Neural cell (in vitro differentiated cells): ENCODE results near the gene USB1. TPM values are rescaled to one million over a fixed set of nuclear protein-coding genes. Genes with fewer than 3 reads are reported as not detected.

Experiments
- H2AFZ ChIP-seq: fragments of 200-600, 300-800 bp; sonication (generic), shearing (Covaris generic); 2 replicates; pipeline ENCODE4 v1.6.0; 2014; ENCODE audit warnings: low read depth, mild to moderate bottlenecking, antibody characterized with exemption, low read length, moderate library complexity
- H3F3A ChIP-seq: fragments of 200-600 bp; shearing (Covaris generic); 2 replicates; pipeline ENCODE4 v1.6.1; 2016; ENCODE audit warnings: mild to moderate bottlenecking, moderate library complexity, mixed read lengths, antibody characterized with exemption, low read length; ENCODE audit not compliant: insufficient read depth, poor library complexity, severe bottlenecking
- H3K27ac ChIP-seq: fragments of 200-600, 300-800 bp; sonication (generic), shearing (Covaris generic); 2 replicates; pipeline ENCODE4 v1.5.1; 2014; ENCODE audit warnings: mild to moderate bottlenecking, low read length, moderate library complexity
- H3K27me3 ChIP-seq: fragments of 300-800, 200-600 bp; sonication (generic), shearing (Covaris generic); 2 replicates; pipeline ENCODE4 v1.6.0; 2014; ENCODE audit warnings: mild to moderate bottlenecking, low read depth, low read length, moderate library complexity; ENCODE audit not compliant: insufficient read depth
- H3K36me3 ChIP-seq: fragments of 300-800, 200-600 bp; sonication (generic), shearing (Covaris generic); 2 replicates; pipeline ENCODE4 v1.5.1; 2014; ENCODE audit warnings: mild to moderate bottlenecking, antibody characterized with exemption, low read length, moderate library complexity; ENCODE audit not compliant: insufficient read depth
- H3K4me2 ChIP-seq: fragments of 300-800, 200-600 bp; sonication (generic), shearing (Covaris generic); 2 replicates; pipeline ENCODE4 v1.6.0; 2014; ENCODE audit warnings: mild to moderate bottlenecking, low read length
- H3K4me3 ChIP-seq: fragments of 300-800, 200-600 bp; sonication (generic), shearing (Covaris generic); 2 replicates; pipeline ENCODE4 v1.5.1; 2014; ENCODE audit warnings: mild to moderate bottlenecking, low read length, moderate library complexity
- H3K79me2 ChIP-seq: fragments of 200-600 bp; shearing (Covaris generic); replicated peaks from 2 replicates; pipeline ENCODE4 v1.6.0; 2014; ENCODE audit warnings: mild to moderate bottlenecking, low read length, moderate library complexity; ENCODE audit not compliant: insufficient read depth
- H3K9ac ChIP-seq: fragments of 300-800, 200-600 bp; sonication (generic), shearing (Covaris generic); 2 replicates; pipeline ENCODE4 v1.6.1; 2016; ENCODE audit warnings: mild to moderate bottlenecking, low read length, mixed read lengths
- H3K9me2 ChIP-seq: fragments of 200-600 bp; shearing (Covaris generic); 2 replicates; pipeline ENCODE4 v1.6.1; 2016; ENCODE audit warnings: mild to moderate bottlenecking, low read length, mixed read lengths; ENCODE audit not compliant: insufficient read depth
- H3K9me3 ChIP-seq: fragments of 200-600, 300-800 bp; sonication (generic), shearing (Covaris generic); 2 replicates; pipeline ENCODE4 v1.6.1; 2016; ENCODE audit warnings: mild to moderate bottlenecking, mixed run types, low read length, moderate library complexity, mixed read lengths
- H4K20me1 ChIP-seq: fragments of 200-600 bp; shearing (Covaris generic); 2 replicates; pipeline ENCODE4 v1.6.1; 2016; ENCODE audit warnings: mild to moderate bottlenecking, mixed run types; ENCODE audit not compliant: insufficient read depth
- EP300 ChIP-seq: fragments of 450-650 bp; conservative IDR thresholded peaks from 2 replicates; pipeline ENCODE4 v1.6.1; 2014; ENCODE audit warnings: antibody characterized with exemption, mild to moderate bottlenecking, moderate library complexity; ENCODE audit not compliant: poor library complexity, severe bottlenecking
- EZH2 ChIP-seq: fragments of 200-600, 300-800 bp; shearing (Covaris generic), sonication (generic); IDR thresholded peaks from 2 replicates; pipeline ENCODE4 v1.6.1; 2014; ENCODE audit warnings: antibody characterized with exemption, low read length, borderline replicate concordance, mild to moderate bottlenecking; ENCODE audit not compliant: insufficient read depth, poor library complexity, severe bottlenecking
- MXI1 ChIP-seq: fragments of 450-650 bp; conservative IDR thresholded peaks from 2 replicates; pipeline ENCODE4 v1.6.1; 2014; ENCODE audit warnings: antibody characterized with exemption, mild to moderate bottlenecking; ENCODE audit not compliant: poor library complexity, severe bottlenecking
- POLR2AphosphoS5 ChIP-seq: IDR thresholded peaks from 2 replicates; pipeline ENCODE4 v1.6.1; 2012
- RAD21 ChIP-seq: fragments of 450-650 bp; conservative IDR thresholded peaks from 2 replicates; pipeline ENCODE4 v1.6.1; 2014; ENCODE audit warnings: antibody characterized with exemption, mild to moderate bottlenecking, moderate library complexity
- SMC3 ChIP-seq: fragments of 450-650 bp; conservative IDR thresholded peaks from 2 replicates; pipeline ENCODE4 v1.6.1; 2014; ENCODE audit warnings: antibody characterized with exemption, mild to moderate bottlenecking, moderate library complexity; ENCODE audit not compliant: poor library complexity
- TAF1 ChIP-seq: IDR thresholded peaks from 2 replicates; pipeline ENCODE4 v1.6.1; 2012; ENCODE audit warnings: low read depth
- polyA plus RNA-seq: library from polyadenylated mRNA; depleted of rRNA; stranded (reverse); fragments of >200 nt; gene quantifications from 2 replicates; pipeline ENCODE4 v1.2.3, GENCODE V29; 2014
- TF ChIP-seq, protein P1 (sequence below): IDR thresholded peaks from 2 replicates; pipeline ENCODE4 v1.6.1; 2012; ENCODE audit warnings: borderline replicate concordance
- TF ChIP-seq, protein P2 (sequence below): fragments of 450-650 bp; IDR thresholded peaks from 2 replicates; pipeline ENCODE4 v1.5.1; 2014; ENCODE audit warnings: antibody characterized with exemption, mild to moderate bottlenecking, moderate library complexity; ENCODE audit not compliant: poor library complexity, severe bottlenecking

USB1 gene
- polyA plus RNA-seq, 1 donor from 2014 or later: 25.7 TPM

DNA sequence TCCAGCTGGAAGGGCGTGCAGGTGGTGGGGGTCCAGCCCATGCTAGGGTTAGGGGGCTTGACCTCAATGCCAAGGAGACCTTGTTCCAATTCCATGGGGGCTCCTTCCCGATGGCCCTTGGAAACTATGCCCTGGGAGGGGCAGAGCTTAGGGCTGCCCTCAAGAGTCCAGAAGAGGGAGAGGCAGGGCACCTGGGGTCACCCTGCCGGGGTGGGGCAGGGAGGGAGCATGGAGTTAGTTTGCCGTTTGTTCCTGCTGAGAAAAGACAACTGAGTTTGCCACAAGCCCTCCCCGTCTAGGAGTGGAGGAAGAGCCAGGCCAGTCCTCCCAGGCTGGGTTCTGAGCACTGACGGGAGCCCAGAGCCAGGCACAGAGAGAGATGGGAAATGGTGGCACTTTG, 45.7 kb downstream of the USB1 start:
- H3K27me3 ChIP-seq: no peaks in the 10 kb centered on the region
- no peak overlapping the region for H3K9ac ChIP-seq
- H3F3A ChIP-seq: no peaks in the 10 kb centered on the region
- no peaks in the 10 kb centered on the region for H3K36me3 ChIP-seq
- H2AFZ ChIP-seq: no peak overlapping the region
- no peak for TF ChIP-seq MXI1
- TF ChIP-seq, protein P1, sequence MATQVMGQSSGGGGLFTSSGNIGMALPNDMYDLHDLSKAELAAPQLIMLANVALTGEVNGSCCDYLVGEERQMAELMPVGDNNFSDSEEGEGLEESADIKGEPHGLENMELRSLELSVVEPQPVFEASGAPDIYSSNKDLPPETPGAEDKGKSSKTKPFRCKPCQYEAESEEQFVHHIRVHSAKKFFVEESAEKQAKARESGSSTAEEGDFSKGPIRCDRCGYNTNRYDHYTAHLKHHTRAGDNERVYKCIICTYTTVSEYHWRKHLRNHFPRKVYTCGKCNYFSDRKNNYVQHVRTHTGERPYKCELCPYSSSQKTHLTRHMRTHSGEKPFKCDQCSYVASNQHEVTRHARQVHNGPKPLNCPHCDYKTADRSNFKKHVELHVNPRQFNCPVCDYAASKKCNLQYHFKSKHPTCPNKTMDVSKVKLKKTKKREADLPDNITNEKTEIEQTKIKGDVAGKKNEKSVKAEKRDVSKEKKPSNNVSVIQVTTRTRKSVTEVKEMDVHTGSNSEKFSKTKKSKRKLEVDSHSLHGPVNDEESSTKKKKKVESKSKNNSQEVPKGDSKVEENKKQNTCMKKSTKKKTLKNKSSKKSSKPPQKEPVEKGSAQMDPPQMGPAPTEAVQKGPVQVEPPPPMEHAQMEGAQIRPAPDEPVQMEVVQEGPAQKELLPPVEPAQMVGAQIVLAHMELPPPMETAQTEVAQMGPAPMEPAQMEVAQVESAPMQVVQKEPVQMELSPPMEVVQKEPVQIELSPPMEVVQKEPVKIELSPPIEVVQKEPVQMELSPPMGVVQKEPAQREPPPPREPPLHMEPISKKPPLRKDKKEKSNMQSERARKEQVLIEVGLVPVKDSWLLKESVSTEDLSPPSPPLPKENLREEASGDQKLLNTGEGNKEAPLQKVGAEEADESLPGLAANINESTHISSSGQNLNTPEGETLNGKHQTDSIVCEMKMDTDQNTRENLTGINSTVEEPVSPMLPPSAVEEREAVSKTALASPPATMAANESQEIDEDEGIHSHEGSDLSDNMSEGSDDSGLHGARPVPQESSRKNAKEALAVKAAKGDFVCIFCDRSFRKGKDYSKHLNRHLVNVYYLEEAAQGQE: no peak
- no peak for TF ChIP-seq EZH2
- TF ChIP-seq SMC3: no peak
- no peak for TF ChIP-seq POLR2AphosphoS5
- TF ChIP-seq TAF1: no peak
- TF ChIP-seq EP300: no peak
- TF ChIP-seq, protein P2, sequence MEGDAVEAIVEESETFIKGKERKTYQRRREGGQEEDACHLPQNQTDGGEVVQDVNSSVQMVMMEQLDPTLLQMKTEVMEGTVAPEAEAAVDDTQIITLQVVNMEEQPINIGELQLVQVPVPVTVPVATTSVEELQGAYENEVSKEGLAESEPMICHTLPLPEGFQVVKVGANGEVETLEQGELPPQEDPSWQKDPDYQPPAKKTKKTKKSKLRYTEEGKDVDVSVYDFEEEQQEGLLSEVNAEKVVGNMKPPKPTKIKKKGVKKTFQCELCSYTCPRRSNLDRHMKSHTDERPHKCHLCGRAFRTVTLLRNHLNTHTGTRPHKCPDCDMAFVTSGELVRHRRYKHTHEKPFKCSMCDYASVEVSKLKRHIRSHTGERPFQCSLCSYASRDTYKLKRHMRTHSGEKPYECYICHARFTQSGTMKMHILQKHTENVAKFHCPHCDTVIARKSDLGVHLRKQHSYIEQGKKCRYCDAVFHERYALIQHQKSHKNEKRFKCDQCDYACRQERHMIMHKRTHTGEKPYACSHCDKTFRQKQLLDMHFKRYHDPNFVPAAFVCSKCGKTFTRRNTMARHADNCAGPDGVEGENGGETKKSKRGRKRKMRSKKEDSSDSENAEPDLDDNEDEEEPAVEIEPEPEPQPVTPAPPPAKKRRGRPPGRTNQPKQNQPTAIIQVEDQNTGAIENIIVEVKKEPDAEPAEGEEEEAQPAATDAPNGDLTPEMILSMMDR: no peak
- no peak for TF ChIP-seq RAD21
- no peak overlapping the region for H3K4me3 ChIP-seq
- no peaks in the 10 kb centered on the region for H3K79me2 ChIP-seq
- H3K27ac ChIP-seq: no peak overlapping the region
- no peaks in the 10 kb centered on the region for H3K9me3 ChIP-seq
- no peak overlapping the region for H3K4me2 ChIP-seq
- no peaks in the 10 kb centered on the region for H3K9me2 ChIP-seq
- H4K20me1 ChIP-seq: no peaks in the 10 kb centered on the region

DNA sequence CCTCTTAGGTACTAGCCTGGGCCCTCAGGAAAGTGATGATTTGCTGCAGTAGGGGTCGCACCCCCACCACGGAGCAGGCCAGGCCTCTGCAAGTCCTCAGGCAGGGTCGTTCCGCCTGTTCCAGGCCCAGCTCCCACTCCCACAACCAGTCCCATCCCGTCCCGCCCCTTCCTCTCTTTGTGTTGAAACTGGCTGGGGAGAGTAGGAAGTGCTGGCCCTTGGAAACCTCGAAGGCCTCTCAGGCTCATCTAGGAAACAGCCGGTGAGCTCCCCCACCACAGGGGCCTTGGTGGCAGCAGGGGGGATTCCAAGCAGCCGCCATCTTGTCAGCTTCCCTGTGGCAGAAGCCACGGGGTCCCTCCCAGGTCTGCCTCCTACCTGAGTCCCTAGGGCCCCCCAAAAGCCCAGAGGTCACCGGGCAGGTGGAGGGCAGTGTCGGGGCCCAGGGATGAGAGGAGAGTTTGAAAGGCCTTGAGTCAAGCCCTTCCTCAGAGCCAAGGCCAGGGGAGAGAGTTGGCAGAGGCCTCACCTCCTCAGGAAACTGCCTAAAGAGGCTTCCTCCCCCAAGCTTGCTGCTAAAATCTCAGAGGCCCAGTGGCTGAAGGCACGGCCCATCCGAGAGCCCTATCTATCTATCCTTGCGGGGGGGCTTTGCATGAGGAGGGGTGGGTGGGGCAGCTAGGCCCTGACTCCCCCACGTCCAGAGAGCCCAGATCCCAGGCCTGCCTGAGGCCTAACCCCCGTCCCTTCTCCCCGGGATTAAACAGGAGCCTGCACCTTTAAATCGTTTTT, 46.5 kb downstream of the USB1 start:
- Histone ChIP-seq H2AFZ (no peak overlapping the region), H3K9me2 (no peaks in the 10 kb centered on the region), H4K20me1 (no peaks in the 10 kb centered on the region), H3K27ac (no peak overlapping the region), H3K4me2 (no peak overlapping the region), H3K27me3 (no peaks in the 10 kb centered on the region), H3F3A (no peaks in the 10 kb centered on the region), H3K36me3 (no peaks in the 10 kb centered on the region), H3K9me3 (no peaks in the 10 kb centered on the region), H3K79me2 (no peaks in the 10 kb centered on the region), H3K9ac (no peak overlapping the region), H3K4me3 (no peak overlapping the region)
- TF ChIP-seq POLR2AphosphoS5 (no peak), TAF1 (no peak), EZH2 (no peak)
- TF ChIP-seq, protein P2: no peak
